ENCODE measurements around the gene EPM2AIP1.

DNA sequence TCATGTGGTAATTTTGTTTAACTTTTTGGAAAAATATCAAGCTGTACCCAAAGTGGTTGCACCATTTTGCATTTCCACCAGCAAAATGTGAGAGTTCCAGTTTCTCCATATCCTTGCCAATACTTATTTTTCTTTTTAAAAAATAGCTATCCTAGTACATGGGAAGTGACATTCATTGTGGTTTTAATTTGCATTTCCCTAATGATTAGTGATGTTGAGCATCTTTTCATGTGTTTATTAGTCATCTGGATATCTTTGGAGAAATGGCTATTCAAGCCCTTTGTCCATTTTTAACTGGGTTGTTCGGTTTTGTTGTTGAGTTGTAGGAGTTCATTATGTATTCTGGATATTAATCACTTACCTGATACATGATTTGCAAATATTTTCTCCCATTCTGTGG, 28.6 kb downstream of the EPM2AIP1 start:
- TF ChIP-seq CTCF (IDR thresholded peaks at IDR 0.05; ENCODE audit: poor library complexity, severe bottlenecking) (no peak), SMC3 (conservative IDR thresholded peaks at IDR 0.05; ENCODE audit: poor library complexity) (no peak), TAF1 (IDR thresholded peaks at IDR 0.05; ENCODE audit: low read depth) (no peak), EP300 (conservative IDR thresholded peaks at IDR 0.05; ENCODE audit: poor library complexity, severe bottlenecking) (no peak), EZH2 (IDR thresholded peaks at IDR 0.05; ENCODE audit: borderline replicate concordance, insufficient read depth, low read length, poor library complexity, severe bottlenecking) (no peak), RAD21 (conservative IDR thresholded peaks at IDR 0.05) (no peak), MXI1 (conservative IDR thresholded peaks at IDR 0.05; ENCODE audit: poor library complexity, severe bottlenecking) (no peak)
- TF ChIP-seq, protein P1, sequence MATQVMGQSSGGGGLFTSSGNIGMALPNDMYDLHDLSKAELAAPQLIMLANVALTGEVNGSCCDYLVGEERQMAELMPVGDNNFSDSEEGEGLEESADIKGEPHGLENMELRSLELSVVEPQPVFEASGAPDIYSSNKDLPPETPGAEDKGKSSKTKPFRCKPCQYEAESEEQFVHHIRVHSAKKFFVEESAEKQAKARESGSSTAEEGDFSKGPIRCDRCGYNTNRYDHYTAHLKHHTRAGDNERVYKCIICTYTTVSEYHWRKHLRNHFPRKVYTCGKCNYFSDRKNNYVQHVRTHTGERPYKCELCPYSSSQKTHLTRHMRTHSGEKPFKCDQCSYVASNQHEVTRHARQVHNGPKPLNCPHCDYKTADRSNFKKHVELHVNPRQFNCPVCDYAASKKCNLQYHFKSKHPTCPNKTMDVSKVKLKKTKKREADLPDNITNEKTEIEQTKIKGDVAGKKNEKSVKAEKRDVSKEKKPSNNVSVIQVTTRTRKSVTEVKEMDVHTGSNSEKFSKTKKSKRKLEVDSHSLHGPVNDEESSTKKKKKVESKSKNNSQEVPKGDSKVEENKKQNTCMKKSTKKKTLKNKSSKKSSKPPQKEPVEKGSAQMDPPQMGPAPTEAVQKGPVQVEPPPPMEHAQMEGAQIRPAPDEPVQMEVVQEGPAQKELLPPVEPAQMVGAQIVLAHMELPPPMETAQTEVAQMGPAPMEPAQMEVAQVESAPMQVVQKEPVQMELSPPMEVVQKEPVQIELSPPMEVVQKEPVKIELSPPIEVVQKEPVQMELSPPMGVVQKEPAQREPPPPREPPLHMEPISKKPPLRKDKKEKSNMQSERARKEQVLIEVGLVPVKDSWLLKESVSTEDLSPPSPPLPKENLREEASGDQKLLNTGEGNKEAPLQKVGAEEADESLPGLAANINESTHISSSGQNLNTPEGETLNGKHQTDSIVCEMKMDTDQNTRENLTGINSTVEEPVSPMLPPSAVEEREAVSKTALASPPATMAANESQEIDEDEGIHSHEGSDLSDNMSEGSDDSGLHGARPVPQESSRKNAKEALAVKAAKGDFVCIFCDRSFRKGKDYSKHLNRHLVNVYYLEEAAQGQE (IDR thresholded peaks at IDR 0.05; ENCODE audit: borderline replicate concordance) = no peak

All from neural cell (in vitro differentiated cells).